ENCODE results near the gene TOR3A.

- TF ChIP-seq MAX (IDR thresholded peaks at IDR 0.05) (no peak), CREB1 (IDR thresholded peaks at IDR 0.05) (no peak), EZH2 (IDR thresholded peaks at IDR 0.05; ENCODE audit: low read depth, low read length, severe bottlenecking) (no peak)
Measured at GRCh38 chr1:179129702-179130473, 48.0 kb downstream of the TOR3A start.

Measured in H1 (cell line).